ENCODE data around the gene ZSCAN12. TPM values are rescaled to one million over a fixed set of nuclear protein-coding genes. Genes with fewer than 3 reads are reported as not detected.
A peak's percentile ranks its signal among the peaks of the same experiment; 100 is the strongest.

Gene ZSCAN12
- total and polyA plus RNA-seq, 10 donors: 1.8 to 10.3 (median 7.9) TPM

DNA sequence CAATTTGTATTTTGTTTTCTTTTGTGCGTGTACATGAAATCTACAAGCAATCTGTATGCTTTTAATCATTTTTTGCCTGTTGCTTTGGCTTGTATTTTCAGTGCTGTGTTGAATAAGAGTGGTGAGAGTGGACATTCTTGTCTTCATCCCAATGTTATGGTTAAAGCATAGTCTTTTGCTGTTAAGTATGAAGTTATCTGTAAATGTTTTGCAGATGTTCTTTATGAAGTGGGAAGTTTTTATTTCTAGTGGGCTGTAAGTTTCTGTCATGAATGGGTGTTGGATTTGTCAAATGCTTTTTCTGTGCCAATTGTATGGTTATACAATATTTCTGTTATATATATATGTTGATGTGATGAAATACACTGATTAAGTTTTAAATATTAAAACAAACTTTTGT is 25.6 kb downstream of the ZSCAN12 start:
- peaks cover 0 to 25% (median 2%) of the 10 kb centered on the region in 6 donors for H3K36me3 ChIP-seq
- no peak overlapping the region for H3K4me3 ChIP-seq
- 96 to 100% (median 98%) methylated on average over 1 of the region's 1 CpG for WGBS, 5 donors
- peaks cover 0 to 1% (median 0%) of the 10 kb centered on the region in 6 donors for H3K4me1 ChIP-seq
- H3K9me3 ChIP-seq: peaks cover 0 to 13% (median 11%) of the 10 kb centered on the region in 8 donors
- intact Hi-C loops (cut with DNase I; ENCODE audit: low total_unique reads): no loop called here
- no peak for DNase-seq
- TF ChIP-seq POLR2A (IDR thresholded peaks at IDR 0.05) (no peak), POLR2AphosphoS5 (IDR thresholded peaks at IDR 0.05) (no peak)
- TF ChIP-seq, protein P1, sequence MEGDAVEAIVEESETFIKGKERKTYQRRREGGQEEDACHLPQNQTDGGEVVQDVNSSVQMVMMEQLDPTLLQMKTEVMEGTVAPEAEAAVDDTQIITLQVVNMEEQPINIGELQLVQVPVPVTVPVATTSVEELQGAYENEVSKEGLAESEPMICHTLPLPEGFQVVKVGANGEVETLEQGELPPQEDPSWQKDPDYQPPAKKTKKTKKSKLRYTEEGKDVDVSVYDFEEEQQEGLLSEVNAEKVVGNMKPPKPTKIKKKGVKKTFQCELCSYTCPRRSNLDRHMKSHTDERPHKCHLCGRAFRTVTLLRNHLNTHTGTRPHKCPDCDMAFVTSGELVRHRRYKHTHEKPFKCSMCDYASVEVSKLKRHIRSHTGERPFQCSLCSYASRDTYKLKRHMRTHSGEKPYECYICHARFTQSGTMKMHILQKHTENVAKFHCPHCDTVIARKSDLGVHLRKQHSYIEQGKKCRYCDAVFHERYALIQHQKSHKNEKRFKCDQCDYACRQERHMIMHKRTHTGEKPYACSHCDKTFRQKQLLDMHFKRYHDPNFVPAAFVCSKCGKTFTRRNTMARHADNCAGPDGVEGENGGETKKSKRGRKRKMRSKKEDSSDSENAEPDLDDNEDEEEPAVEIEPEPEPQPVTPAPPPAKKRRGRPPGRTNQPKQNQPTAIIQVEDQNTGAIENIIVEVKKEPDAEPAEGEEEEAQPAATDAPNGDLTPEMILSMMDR (IDR thresholded peaks at IDR 0.05 in 8 of 11, conservative IDR thresholded peaks at IDR 0.05 in 3 of 11): no peak
- no peaks in the 10 kb centered on the region for H3K27me3 ChIP-seq (replicated peaks in 1 of 7)
- H3K27ac ChIP-seq: no peak overlapping the region

DNA sequence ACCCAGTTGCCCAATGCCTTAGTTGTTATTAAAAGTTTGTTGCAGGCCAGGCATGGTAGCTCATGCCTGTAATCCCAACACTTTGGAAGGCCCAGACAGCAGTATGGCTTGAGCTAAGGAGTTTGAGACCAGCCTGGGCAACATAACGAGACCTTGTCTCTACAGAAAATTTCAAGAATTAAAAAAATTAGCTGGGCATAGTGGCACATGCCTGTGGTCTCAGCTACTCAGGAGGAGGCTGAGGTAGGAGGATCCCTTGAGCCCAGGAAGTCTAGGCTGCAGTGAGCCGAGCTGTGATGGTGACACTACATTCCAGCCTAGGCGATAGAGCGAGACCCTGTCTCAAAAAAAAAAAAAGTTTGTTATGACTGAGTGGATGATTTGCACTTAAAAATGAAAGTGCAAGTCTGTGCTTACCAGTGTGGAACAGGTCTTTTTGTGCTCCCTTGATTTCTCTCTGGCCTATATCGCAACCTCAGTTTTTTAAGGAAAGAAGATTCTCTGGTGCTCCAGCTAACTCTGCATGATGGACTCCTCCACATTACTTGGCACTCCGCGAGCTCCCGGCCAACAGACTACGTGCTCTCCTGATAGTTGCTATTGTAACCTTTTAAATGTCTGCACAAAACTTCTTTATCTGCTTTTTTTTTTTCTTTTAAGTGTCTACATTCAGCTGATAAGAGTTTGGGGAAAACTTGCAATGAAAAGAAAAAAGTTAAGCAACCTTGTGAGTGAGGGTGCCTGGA is 27.7 kb downstream of the ZSCAN12 start:
- intact Hi-C loops (cut with DNase I; ENCODE audit: low total_unique reads): no loop called here
- TF ChIP-seq POLR2AphosphoS5 (IDR thresholded peaks at IDR 0.05): no peak
- TF ChIP-seq, protein P1 (IDR thresholded peaks at IDR 0.05 in 8 of 11, conservative IDR thresholded peaks at IDR 0.05 in 3 of 11): no peak
- 75 to 88% (median 86%) methylated on average over 9 of the region's 9 CpGs for WGBS, 5 donors

GRCh38 chr6:28371280-28371679 is 28.3 kb downstream of the ZSCAN12 start:
- no peak overlapping the region for H3K4me3 ChIP-seq
- peaks cover 0 to 11% (median 2%) of the 10 kb centered on the region in 6 donors for H3K4me1 ChIP-seq
- no peak for TF ChIP-seq POLR2A (IDR thresholded peaks at IDR 0.05)
- TF ChIP-seq, protein P1 (IDR thresholded peaks at IDR 0.05 in 8 of 11, conservative IDR thresholded peaks at IDR 0.05 in 3 of 11): no peak
- TF ChIP-seq POLR2AphosphoS5 (IDR thresholded peaks at IDR 0.05): no peak
- peak overlapping the region in 1 of 8 donors; percentile 8 for H3K27ac ChIP-seq
- 88 to 100% (median 93%) methylated on average over 1 of the region's 1 CpG for WGBS, 5 donors
- intact Hi-C loops (cut with DNase I; ENCODE audit: low total_unique reads): no loop called here
- no peak for DNase-seq
- no peaks in the 10 kb centered on the region for H3K27me3 ChIP-seq (replicated peaks in 1 of 7)
- no peaks in the 10 kb centered on the region for H3K9me3 ChIP-seq
- H3K36me3 ChIP-seq: peaks cover 0 to 26% (median 4%) of the 10 kb centered on the region in 6 donors

More for the DNA sequence above, 27.7 kb downstream of the ZSCAN12 start:
- no peaks in the 10 kb centered on the region for H3K27me3 ChIP-seq (replicated peaks in 1 of 7)
- H3K4me3 ChIP-seq: no peak overlapping the region
- H3K36me3 ChIP-seq: peaks cover 0 to 20% (median 0%) of the 10 kb centered on the region in 6 donors
- H3K9me3 ChIP-seq: no peaks in the 10 kb centered on the region
- DNase-seq: no peak
- peak overlapping the region in 1 of 8 donors; percentile 8 for H3K27ac ChIP-seq
- peaks cover 0 to 11% (median 2%) of the 10 kb centered on the region in 6 donors for H3K4me1 ChIP-seq

GRCh38 chr6:28370440-28370839 is 29.1 kb downstream of the ZSCAN12 start:
- TF ChIP-seq POLR2AphosphoS5 (IDR thresholded peaks at IDR 0.05): no peak
- TF ChIP-seq, protein P1 (IDR thresholded peaks at IDR 0.05 in 8 of 11, conservative IDR thresholded peaks at IDR 0.05 in 3 of 11): no peak
- no peak for TF ChIP-seq POLR2A (IDR thresholded peaks at IDR 0.05)
- H3K4me3 ChIP-seq: no peak overlapping the region
- no peak for DNase-seq
- no peaks in the 10 kb centered on the region for H3K9me3 ChIP-seq
- WGBS, 5 donors: 72 to 86% (median 82%) methylated on average over 2 of the region's 2 CpGs
- intact Hi-C loops (cut with DNase I; ENCODE audit: low total_unique reads): no loop called here
- no peak overlapping the region for H3K27ac ChIP-seq
- peaks cover 0 to 28% (median 13%) of the 10 kb centered on the region in 6 donors for H3K36me3 ChIP-seq
- H3K4me1 ChIP-seq: peaks cover 0 to 11% (median 2%) of the 10 kb centered on the region in 6 donors
- no peaks in the 10 kb centered on the region for H3K27me3 ChIP-seq (replicated peaks in 1 of 7)

Data from spleen (tissue), 11 donors.